ENCODE results near the gene PASD1.
"Not testable (repeated sequence)": the region's sequence is repeated elsewhere in the genome, so short reads cannot be mapped to it uniquely, and the experiment has no call there.

The PASD1 gene

GRCh38 chrX:151570561-151570960 lies 7.1 kb downstream of the PASD1 start:
- TF ChIP-seq ZFX (IDR thresholded peaks at IDR 0.05; ENCODE audit: borderline replicate concordance), result no peak
- TF ChIP-seq CTCF (IDR thresholded peaks at IDR 0.05), result no peak

GRCh38 chrX:151593384-151593783 lies 29.9 kb downstream of the PASD1 start:
- H3K27ac ChIP-seq, result not testable (repeated sequence)

More at GRCh38 chrX:151570561-151570960, 7.1 kb downstream of the PASD1 start:
- no peak overlapping the region for H3K27ac ChIP-seq

GRCh38 chrX:151596282-151596681 lies 32.8 kb downstream of the PASD1 start:
- no peak overlapping the region for H3K27ac ChIP-seq
- TF ChIP-seq ZFX (IDR thresholded peaks at IDR 0.05; ENCODE audit: borderline replicate concordance) (no peak), CTCF (IDR thresholded peaks at IDR 0.05) (no peak)

GRCh38 chrX:151604931-151605330 lies 41.5 kb downstream of the PASD1 start:
- no peak for TF ChIP-seq CTCF (IDR thresholded peaks at IDR 0.05)
- no peak for TF ChIP-seq ZFX (IDR thresholded peaks at IDR 0.05; ENCODE audit: borderline replicate concordance)
- H3K27ac ChIP-seq, result no peak overlapping the region

GRCh38 chrX:151609222-151609621 lies 45.7 kb downstream of the PASD1 start:
- TF ChIP-seq CTCF (IDR thresholded peaks at IDR 0.05) (no peak), ZFX (IDR thresholded peaks at IDR 0.05; ENCODE audit: borderline replicate concordance) (no peak)

GRCh38 chrX:151621422-151621821 lies 57.9 kb downstream of the PASD1 start:
- TF ChIP-seq ZFX (IDR thresholded peaks at IDR 0.05; ENCODE audit: borderline replicate concordance) (no peak), CTCF (IDR thresholded peaks at IDR 0.05) (no peak)
- H3K27ac ChIP-seq, result no peak overlapping the region

More at GRCh38 chrX:151609222-151609621, 45.7 kb downstream of the PASD1 start:
- no peak overlapping the region for H3K27ac ChIP-seq

- no peak for TF ChIP-seq CTCF (IDR thresholded peaks at IDR 0.05)
- no peak overlapping the region for H3K27ac ChIP-seq
Measured at GRCh38 chrX:151624677-151625076, 61.2 kb downstream of the PASD1 start.

GRCh38 chrX:151631822-151632221 lies 68.3 kb downstream of the PASD1 start:
- TF ChIP-seq CTCF (IDR thresholded peaks at IDR 0.05) (no peak), ZFX (IDR thresholded peaks at IDR 0.05; ENCODE audit: borderline replicate concordance) (no peak)
- H3K27ac ChIP-seq, result no peak overlapping the region
